SU-DHL-6 (cell line): ENCODE results near the gene SPP1.

Experiments
- H2AFZ ChIP-seq: fragments of 200-600 bp; sonication (generic); 2 replicates; pipeline ENCODE4 v1.6.1; 2014; ENCODE audit warnings: low read depth, mild to moderate bottlenecking, moderate library complexity, mixed read lengths, antibody characterized with exemption, low read length; ENCODE audit not compliant: severe bottlenecking
- H3F3A ChIP-seq: fragments of 200-600 bp; shearing (Covaris generic); 2 replicates; pipeline ENCODE4 v1.6.0; 2016; ENCODE audit warnings: antibody characterized with exemption, mild to moderate bottlenecking; ENCODE audit not compliant: insufficient read depth
- H3K27ac ChIP-seq: fragments of 200-600 bp; sonication (generic); 2 replicates; pipeline ENCODE4 v1.5.1; 2016; ENCODE audit warnings: low read depth, mild to moderate bottlenecking, low read length, moderate library complexity, mixed read lengths
- H3K27me3 ChIP-seq: fragments of 200-600 bp; sonication (generic), shearing (Covaris generic); 2 replicates; pipeline ENCODE4 v1.6.0; 2014; ENCODE audit warnings: mild to moderate bottlenecking, low read length
- H3K36me3 ChIP-seq: fragments of 200-600 bp; sonication (generic); 2 replicates; pipeline ENCODE4 v1.6.1; 2014; ENCODE audit warnings: mild to moderate bottlenecking, low read length, mixed read lengths
- H3K4me2 ChIP-seq: fragments of 300-600, 200-600 bp; shearing (Covaris generic), sonication (generic); 2 replicates; pipeline ENCODE4 v1.6.0; 2014; ENCODE audit warnings: low read length, low read depth, mild to moderate bottlenecking; ENCODE audit not compliant: poor library complexity, severe bottlenecking
- H3K4me3 ChIP-seq: fragments of 200-600 bp; sonication (generic); 2 replicates; pipeline ENCODE4 v1.5.1; 2014; ENCODE audit warnings: antibody characterized with exemption, low read length, mild to moderate bottlenecking, mixed read lengths; ENCODE audit not compliant: insufficient read depth, poor library complexity, severe bottlenecking
- H3K79me2 ChIP-seq: fragments of 200-600 bp; sonication (generic); 2 replicates; pipeline ENCODE4 v1.6.1; 2014; ENCODE audit warnings: mild to moderate bottlenecking, low read length, moderate library complexity; ENCODE audit not compliant: insufficient read depth
- H3K9ac ChIP-seq: fragments of 200-600 bp; sonication (generic); 2 replicates; pipeline ENCODE4 v1.7.0; 2014; ENCODE audit warnings: mild to moderate bottlenecking, low read length
- H3K9me2 ChIP-seq: fragments of 200-600 bp; sonication (generic); replicated peaks from 2 replicates; pipeline ENCODE4 v1.6.1; 2014; ENCODE audit warnings: low read length; ENCODE audit not compliant: insufficient read depth
- H3K9me3 ChIP-seq: fragments of 200-600 bp; sonication (generic); 2 replicates; pipeline ENCODE4 v1.6.1; 2014; ENCODE audit warnings: low read length, mixed read lengths; ENCODE audit not compliant: insufficient read depth
- H4K20me1 ChIP-seq: fragments of 200-600 bp; sonication (generic); 2 replicates; pipeline ENCODE4 v1.6.1; 2014; ENCODE audit warnings: low read depth, mild to moderate bottlenecking, antibody characterized with exemption, low read length, moderate library complexity, mixed read lengths
- EZH2phosphoT487 ChIP-seq: fragments of 200-600 bp; sonication (generic), shearing (Covaris generic); conservative IDR thresholded peaks from 2 replicates; pipeline ENCODE4 v1.6.1; 2018; ENCODE audit warnings: mild to moderate bottlenecking, antibody characterized with exemption, low read length, moderate library complexity, mixed read lengths
- TF ChIP-seq, protein P1 (sequence below): fragments of 200-600 bp; sonication (generic); IDR thresholded peaks from one replicate; pipeline ENCODE4 v1.5.1; 2017; ENCODE audit warnings: antibody characterized with exemption, mild to moderate bottlenecking, low read length, moderate library complexity; ENCODE audit not compliant: insufficient read depth, poor library complexity, severe bottlenecking

SPP1 gene

GRCh38 chr4:87985097-87985886, 9.8 kb downstream of the SPP1 start:
- no peaks in the 10 kb centered on the region for H3F3A ChIP-seq
- no peaks in the 10 kb centered on the region for H3K9me2 ChIP-seq
- H3K79me2 ChIP-seq = no peaks in the 10 kb centered on the region
- no peak overlapping the region for H3K27ac ChIP-seq
- no peak overlapping the region for H3K4me2 ChIP-seq
- no peaks in the 10 kb centered on the region for H3K27me3 ChIP-seq
- H3K9ac ChIP-seq = no peak overlapping the region
- no peak overlapping the region for H3K4me3 ChIP-seq
- no peak overlapping the region for H2AFZ ChIP-seq
- TF ChIP-seq, protein P1, sequence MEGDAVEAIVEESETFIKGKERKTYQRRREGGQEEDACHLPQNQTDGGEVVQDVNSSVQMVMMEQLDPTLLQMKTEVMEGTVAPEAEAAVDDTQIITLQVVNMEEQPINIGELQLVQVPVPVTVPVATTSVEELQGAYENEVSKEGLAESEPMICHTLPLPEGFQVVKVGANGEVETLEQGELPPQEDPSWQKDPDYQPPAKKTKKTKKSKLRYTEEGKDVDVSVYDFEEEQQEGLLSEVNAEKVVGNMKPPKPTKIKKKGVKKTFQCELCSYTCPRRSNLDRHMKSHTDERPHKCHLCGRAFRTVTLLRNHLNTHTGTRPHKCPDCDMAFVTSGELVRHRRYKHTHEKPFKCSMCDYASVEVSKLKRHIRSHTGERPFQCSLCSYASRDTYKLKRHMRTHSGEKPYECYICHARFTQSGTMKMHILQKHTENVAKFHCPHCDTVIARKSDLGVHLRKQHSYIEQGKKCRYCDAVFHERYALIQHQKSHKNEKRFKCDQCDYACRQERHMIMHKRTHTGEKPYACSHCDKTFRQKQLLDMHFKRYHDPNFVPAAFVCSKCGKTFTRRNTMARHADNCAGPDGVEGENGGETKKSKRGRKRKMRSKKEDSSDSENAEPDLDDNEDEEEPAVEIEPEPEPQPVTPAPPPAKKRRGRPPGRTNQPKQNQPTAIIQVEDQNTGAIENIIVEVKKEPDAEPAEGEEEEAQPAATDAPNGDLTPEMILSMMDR = no peak
- TF ChIP-seq EZH2phosphoT487 = no peak
- H3K36me3 ChIP-seq = no peaks in the 10 kb centered on the region
- no peaks in the 10 kb centered on the region for H3K9me3 ChIP-seq
- no peaks in the 10 kb centered on the region for H4K20me1 ChIP-seq

DNA sequence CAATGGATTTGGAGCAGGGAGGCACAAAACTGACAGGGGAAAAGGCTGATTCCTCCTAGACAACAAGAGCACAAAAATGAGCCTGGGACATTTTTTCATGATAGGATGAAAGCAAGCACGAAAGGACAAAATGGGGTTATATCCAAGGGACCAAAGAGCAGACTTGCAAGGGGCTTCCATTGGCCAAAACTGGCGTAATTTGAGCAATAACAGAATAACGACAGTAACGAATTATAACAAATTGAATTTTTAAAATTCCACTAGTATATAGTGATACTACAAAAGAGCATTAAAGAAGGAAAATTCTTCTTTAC, 10.3 kb downstream of the SPP1 start:
- H3K9me3 ChIP-seq = no peaks in the 10 kb centered on the region
- H3K9ac ChIP-seq = no peak overlapping the region
- H4K20me1 ChIP-seq = no peaks in the 10 kb centered on the region
- no peaks in the 10 kb centered on the region for H3K79me2 ChIP-seq
- no peak overlapping the region for H3K4me2 ChIP-seq
- no peaks in the 10 kb centered on the region for H3K9me2 ChIP-seq
- no peaks in the 10 kb centered on the region for H3K27me3 ChIP-seq
- TF ChIP-seq, protein P1 = no peak
- no peak for TF ChIP-seq EZH2phosphoT487
- H2AFZ ChIP-seq = no peak overlapping the region
- H3K27ac ChIP-seq = no peak overlapping the region
- H3F3A ChIP-seq = no peaks in the 10 kb centered on the region
- no peaks in the 10 kb centered on the region for H3K36me3 ChIP-seq
- no peak overlapping the region for H3K4me3 ChIP-seq

DNA sequence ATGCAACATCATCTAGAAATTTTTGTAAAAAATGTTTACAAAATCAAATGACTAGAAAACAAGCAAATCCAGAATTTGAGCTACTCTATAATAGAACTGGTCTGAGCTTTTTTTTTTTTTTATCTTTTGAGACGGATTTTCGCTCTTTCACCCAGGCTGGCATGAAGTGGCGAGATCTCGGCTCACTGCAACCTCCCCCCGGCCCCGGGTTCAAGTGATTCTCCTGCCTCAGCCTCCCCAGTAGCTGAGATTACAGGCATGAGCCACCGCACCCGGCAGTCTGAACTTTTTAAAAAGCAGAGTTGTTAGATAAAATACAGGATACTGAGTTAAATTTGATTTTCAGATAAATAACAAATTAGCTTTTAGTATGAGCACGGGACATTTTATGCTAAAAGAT, 11.0 kb downstream of the SPP1 start:
- no peaks in the 10 kb centered on the region for H3K9me3 ChIP-seq
- H3K27me3 ChIP-seq = no peaks in the 10 kb centered on the region
- no peak overlapping the region for H3K27ac ChIP-seq
- H4K20me1 ChIP-seq = no peaks in the 10 kb centered on the region
- H3K9me2 ChIP-seq = no peaks in the 10 kb centered on the region
- H3K79me2 ChIP-seq = no peaks in the 10 kb centered on the region
- no peak overlapping the region for H2AFZ ChIP-seq
- no peak for TF ChIP-seq EZH2phosphoT487
- TF ChIP-seq, protein P1 = no peak
- no peaks in the 10 kb centered on the region for H3K36me3 ChIP-seq
- no peak overlapping the region for H3K4me2 ChIP-seq
- H3F3A ChIP-seq = no peaks in the 10 kb centered on the region
- no peak overlapping the region for H3K9ac ChIP-seq
- H3K4me3 ChIP-seq = no peak overlapping the region
